Endometrial microvascular endothelial cells (primary cell): Measurements from ENCODE around the gene GLIS2. TPM values are rescaled to one million over a fixed set of nuclear protein-coding genes. Genes with fewer than 3 reads are reported as not detected.
"Not testable (repeated sequence)": the region's sequence is repeated elsewhere in the genome, so short reads cannot be mapped to it uniquely, and the experiment has no call there.

Experiments
- in situ Hi-C: cut with HindIII; loops from 2 replicates; pipeline ENCODE4 v1.10.0; 2017; ENCODE audit warnings: low sequenced_read_pairs, low pct_unique_long_range_greater_than_20kb; ENCODE audit errors: inconsistent ontology term
- total RNA-seq: library from RNA; depleted of rRNA; stranded (reverse); fragments of >200 nt; gene quantifications from one replicate; pipeline ENCODE4 v1.2.3, GENCODE V29; 2015; ENCODE audit errors: inconsistent ontology term

Gene GLIS2
- total RNA-seq, 1 donor from 2014 or later, result 2.8 TPM

GRCh38 chr16:4328782-4329775 lies 13.2 kb downstream of the GLIS2 start:
- in situ Hi-C loops, result no loop called here

- in situ Hi-C loops, result no loop called here
Observed at GRCh38 chr16:4330277-4330874, 14.5 kb downstream of the GLIS2 start.

GRCh38 chr16:4332083-4332482 lies 16.2 kb downstream of the GLIS2 start:
- in situ Hi-C loops, result no loop called here

- in situ Hi-C loops, result no loop called here
Observed at GRCh38 chr16:4332623-4333307, 16.9 kb downstream of the GLIS2 start.

- in situ Hi-C loops, result no loop called here
Observed at GRCh38 chr16:4333308-4333638, 17.4 kb downstream of the GLIS2 start.

- in situ Hi-C loops, result not testable (repeated sequence)
Observed at GRCh38 chr16:4333714-4334113, 17.8 kb downstream of the GLIS2 start.

- in situ Hi-C loops, result no loop called here
Observed at GRCh38 chr16:4334724-4335495, 19.0 kb downstream of the GLIS2 start.

GRCh38 chr16:4336701-4337539 lies 21.1 kb downstream of the GLIS2 start:
- in situ Hi-C loops, result no loop called here

- in situ Hi-C loops, result no loop called here
Observed at GRCh38 chr16:4337540-4338088, 21.7 kb downstream of the GLIS2 start.

GRCh38 chr16:4338125-4338582 lies 22.3 kb downstream of the GLIS2 start:
- in situ Hi-C loops, result no loop called here

- in situ Hi-C loops, result no loop called here
Observed at GRCh38 chr16:4338712-4339299, 22.9 kb downstream of the GLIS2 start.

GRCh38 chr16:4339455-4339854 lies 23.6 kb downstream of the GLIS2 start:
- in situ Hi-C loops, result no loop called here

- in situ Hi-C loops, result loop anchor here (10.0 kb wide), 1 partner anchor 45 kb away; no protein-coding TSS in a partner anchor
Observed at GRCh38 chr16:4339909-4340308, 24.0 kb downstream of the GLIS2 start.

- in situ Hi-C loops, result loop anchor here (10.0 kb wide), 1 partner anchor 46 kb away; no protein-coding TSS in a partner anchor
Observed at GRCh38 chr16:4340443-4340842, 24.6 kb downstream of the GLIS2 start.

- in situ Hi-C loops, result loop anchor here (10.0 kb wide), 1 partner anchor 46 kb away; no protein-coding TSS in a partner anchor
Observed at GRCh38 chr16:4341250-4341649, 25.4 kb downstream of the GLIS2 start.

GRCh38 chr16:4342866-4343744 lies 27.2 kb downstream of the GLIS2 start:
- in situ Hi-C loops, result loop anchor here (10.0 kb wide), 1 partner anchor 48 kb away; no protein-coding TSS in a partner anchor
